HepG2 (cell line): Measurements from ENCODE around the gene FNDC3B. TPM values are rescaled to one million over a fixed set of nuclear protein-coding genes. Genes with fewer than 3 reads are reported as not detected.
A peak's percentile ranks its signal among the peaks of the same experiment; 100 is the strongest.

Experiments used
- BCL6 ChIP-seq: IDR thresholded peaks from 2 replicates; pipeline ENCODE4 v1.6.1; 2016; ENCODE audit warnings: missing genetic modification reagents, missing compliant biosample characterization
- CBX1 ChIP-seq: IDR thresholded peaks from one replicate; pipeline ENCODE4 v1.6.1; 2016; ENCODE audit warnings: antibody characterized with exemption, low read depth
- CHD2 ChIP-seq: IDR thresholded peaks from 2 replicates; pipeline ENCODE4 v1.6.1; 2011; ENCODE audit warnings: low read depth, low read length, improper control_type of control experiment
- CTCF ChIP-seq: sonication (generic); formaldehyde crosslinking; IDR thresholded peaks from 2 replicates; pipeline ENCODE4 v1.5.0; 2020; ENCODE audit warnings: mild to moderate bottlenecking, missing genetic modification reagents, moderate library complexity
- GTF2F1 ChIP-seq: fragments of 150-350 bp; IDR thresholded peaks from 2 replicates; pipeline ENCODE4 v1.6.1; 2014; ENCODE audit warnings: low read length
- JUN ChIP-seq: sonication (generic); formaldehyde crosslinking; IDR thresholded peaks from 2 replicates; pipeline ENCODE4 v1.4.0; 2020; ENCODE audit warnings: mild to moderate bottlenecking, missing genetic modification reagents
- KLF12 ChIP-seq: sonication (generic); formaldehyde crosslinking; IDR thresholded peaks from 2 replicates; pipeline ENCODE4 v1.4.0; 2020; ENCODE audit warnings: missing genetic modification reagents, borderline replicate concordance
- NR3C1 ChIP-seq: sonication (generic); formaldehyde crosslinking; IDR thresholded peaks from 2 replicates; pipeline ENCODE4 v1.4.0; 2020; ENCODE audit warnings: missing genetic modification reagents
- POGK ChIP-seq: sonication (generic); formaldehyde crosslinking; conservative IDR thresholded peaks from 2 replicates; pipeline ENCODE4 v1.8.0; 2022; ENCODE audit warnings: mild to moderate bottlenecking, moderate library complexity, missing genetic modification reagents
- PRDM15 ChIP-seq: sonication (generic); formaldehyde crosslinking; IDR thresholded peaks from 2 replicates; pipeline ENCODE4 v1.4.0; 2020; ENCODE audit warnings: missing genetic modification reagents
- SOX5 ChIP-seq: IDR thresholded peaks from 2 replicates; pipeline ENCODE4 v1.6.1; 2016; ENCODE audit warnings: borderline replicate concordance
- SRY ChIP-seq: sonication (generic); formaldehyde crosslinking; IDR thresholded peaks from 2 replicates; pipeline ENCODE4 v1.8.0; 2022; ENCODE audit warnings: mild to moderate bottlenecking, missing genetic modification reagents
- U2AF2 ChIP-seq: fragments of 200-400 bp; formaldehyde crosslinking; IDR thresholded peaks from 2 replicates; pipeline ENCODE4 v1.6.1; 2017; ENCODE audit warnings: low read depth, mild to moderate bottlenecking, low read length
- ZBTB46 ChIP-seq: sonication (generic); formaldehyde crosslinking; IDR thresholded peaks from 2 replicates; pipeline ENCODE4 v1.4.0; 2020; ENCODE audit warnings: mild to moderate bottlenecking, missing genetic modification reagents, borderline replicate concordance
- ZNF230 ChIP-seq: sonication (generic); formaldehyde crosslinking; IDR thresholded peaks from 2 replicates; pipeline ENCODE4 v1.4.0; 2020; ENCODE audit warnings: mild to moderate bottlenecking, missing genetic modification reagents
- ZNF264 ChIP-seq: sonication (generic); formaldehyde crosslinking; IDR thresholded peaks from 2 replicates; pipeline ENCODE4 v1.4.0; 2020; ENCODE audit warnings: missing genetic modification reagents
- ZNF383 ChIP-seq: sonication (generic); formaldehyde crosslinking; IDR thresholded peaks from 2 replicates; pipeline ENCODE4 v1.4.0; 2020; ENCODE audit warnings: missing genetic modification reagents, mild to moderate bottlenecking, borderline replicate concordance
- ZNF580 ChIP-seq: IDR thresholded peaks from 2 replicates; pipeline ENCODE4 v1.6.1; 2016; ENCODE audit warnings: low read depth, borderline replicate concordance
- ZNF616 ChIP-seq: sonication (generic); formaldehyde crosslinking; IDR thresholded peaks from 2 replicates; pipeline ENCODE4 v1.5.0; 2020; ENCODE audit warnings: low read depth, mild to moderate bottlenecking, missing genetic modification reagents
- ZNF672 ChIP-seq: sonication (generic); formaldehyde crosslinking; IDR thresholded peaks from 2 replicates; pipeline ENCODE4 v1.8.1; 2022; ENCODE audit warnings: missing genetic modification reagents
- ZNF841 ChIP-seq: sonication (generic); formaldehyde crosslinking; IDR thresholded peaks from 2 replicates; pipeline ENCODE4 v1.8.1; 2023; ENCODE audit warnings: missing genetic modification reagents, borderline replicate concordance
- ZSCAN22 ChIP-seq: sonication (generic); formaldehyde crosslinking; IDR thresholded peaks from 2 replicates; pipeline ENCODE4 v1.4.0; 2020; ENCODE audit warnings: mild to moderate bottlenecking, missing genetic modification reagents
- polyA plus RNA-seq, 8 experiments: library from polyadenylated mRNA; depleted of rRNA in 3 of 8; stranded (reverse) in 7 of 8; unstranded in 1 of 8; fragments of >200 nt; fragmentation: Illumina TruSeq in 4 of 8; extraction: Trizol in 4 of 8; gene quantifications; 2 replicates each; pipeline versions ENCODE4 v1.2.1 to v1.2.3, GENCODE V29; 2011 to 2016; ENCODE audit warnings: low read depth in 4 of 8, missing spikeins in 1 of 8, mixed read lengths in 1 of 8; ENCODE audit not compliant: insufficient read depth in 1 of 8
- total RNA-seq, 5 experiments: library from RNA; depleted of rRNA; stranded (reverse); fragments of >200 nt; fragmentation: Illumina TruSeq; extraction: Trizol; gene quantifications; 2 replicates each; pipeline ENCODE4 v1.2.3, GENCODE V29; 2016; ENCODE audit warnings: low read depth in 1 of 5

FNDC3B gene
- total and polyA plus RNA-seq, 2 of the 13 experiments (the other 11 are each of a cell fraction or from before 2014, with no cell fraction given), result 74.8 to 103 TPM

- TF ChIP-seq CTCF (CRISPR knock-in tag) (0 out of 2 replicates have a peak, but pooled peaks have one; percentile 20), CBX1 (peak; percentile 65), PRDM15 (CRISPR knock-in tag) (no peak), ZNF383 (CRISPR knock-in tag) (no peak), CHD2 (no peak), GTF2F1 (no peak), POGK (peak; percentile 54; the same call in 1 of the 2 replicates), ZNF672 (CRISPR knock-in tag) (no peak), ZSCAN22 (CRISPR knock-in tag) (no peak), ZNF841 (CRISPR knock-in tag) (no peak), U2AF2 (no peak), ZBTB46 (CRISPR knock-in tag) (no peak), KLF12 (no peak; the same call in 1 of the 2 replicates), ZNF616 (CRISPR knock-in tag) (no peak), SRY (CRISPR knock-in tag) (no peak), BCL6 (CRISPR knock-in tag) (peak; percentile 89), ZNF264 (CRISPR knock-in tag) (peak; percentile 85; the same call in 1 of the 2 replicates), ZNF230 (CRISPR knock-in tag) (no peak), NR3C1 (CRISPR knock-in tag) (no peak), JUN (CRISPR knock-in tag) (peak; percentile 96), SOX5 (CRISPR knock-in tag) (peak; percentile 85), ZNF580 (CRISPR knock-in tag) (no peak)
Observed at GRCh38 chr3:172179680-172180399, 140.5 kb downstream of the FNDC3B start (continued).
